DMS 273 (cell line): ENCODE measurements around the gene NKD1.

Source experiments
- DNase-seq: peaks from one replicate; lab custom pipeline; 2025; ENCODE audit not compliant: unreplicated experiment; lab: John Stamatoyannopoulos, UW

Gene NKD1

GRCh38 chr16:50683689-50684374, 135.6 kb downstream of the NKD1 start:
- DNase-seq, result no peak

DNA sequence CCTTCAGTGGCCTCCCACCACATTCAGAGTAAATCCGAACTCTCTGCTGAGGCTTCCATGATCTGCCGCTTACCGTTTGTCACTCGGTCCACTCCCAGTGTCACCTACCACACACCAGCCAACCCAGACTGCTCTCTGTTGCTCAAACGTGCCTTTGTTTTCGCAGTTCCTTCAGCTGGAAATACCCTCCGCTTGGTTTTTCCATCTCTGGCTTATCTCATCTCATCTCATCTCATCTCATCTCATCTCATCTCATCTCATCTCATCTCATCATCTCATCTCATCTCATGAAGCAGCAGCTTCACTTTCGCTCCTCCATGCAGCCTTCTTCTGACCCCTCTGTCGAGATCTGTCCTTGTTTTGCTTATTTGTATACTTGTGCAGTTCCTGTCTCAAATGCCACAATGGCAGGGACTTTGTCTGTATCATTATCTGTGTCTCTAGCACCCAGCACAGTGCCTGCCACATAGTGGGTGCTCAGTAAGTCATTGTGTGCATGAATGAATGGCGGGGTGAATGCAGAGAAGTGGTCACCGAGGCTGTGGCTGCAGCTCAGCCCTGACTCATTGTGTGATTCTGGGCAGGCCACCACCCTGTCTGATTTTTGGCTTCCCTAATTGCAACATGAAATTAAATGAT, 136.7 kb downstream of the NKD1 start:
- no peak for DNase-seq

- no peak for DNase-seq
Observed at GRCh38 chr16:50685462-50686063, 137.4 kb downstream of the NKD1 start.

DNA sequence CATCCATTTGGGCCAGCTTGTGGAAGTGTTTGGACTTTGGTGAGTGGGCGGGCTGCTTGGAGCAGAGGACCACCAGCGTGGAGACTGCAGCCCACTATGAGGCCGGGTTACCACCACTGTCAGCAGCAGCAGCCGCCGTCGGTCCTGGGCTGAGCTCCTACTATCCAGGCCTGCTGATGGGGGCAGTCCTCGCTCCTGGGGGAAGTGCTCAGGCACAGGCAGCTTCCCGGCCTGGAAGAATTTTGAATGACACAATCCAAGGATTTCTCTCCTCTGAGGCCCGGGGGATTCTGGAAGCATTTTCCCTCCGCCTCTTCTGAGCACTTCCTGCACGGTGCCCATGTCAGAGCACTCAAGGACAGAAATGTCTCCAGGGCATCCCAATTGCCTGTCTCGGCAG, 139.9 kb downstream of the NKD1 start:
- no peak for DNase-seq

DNA sequence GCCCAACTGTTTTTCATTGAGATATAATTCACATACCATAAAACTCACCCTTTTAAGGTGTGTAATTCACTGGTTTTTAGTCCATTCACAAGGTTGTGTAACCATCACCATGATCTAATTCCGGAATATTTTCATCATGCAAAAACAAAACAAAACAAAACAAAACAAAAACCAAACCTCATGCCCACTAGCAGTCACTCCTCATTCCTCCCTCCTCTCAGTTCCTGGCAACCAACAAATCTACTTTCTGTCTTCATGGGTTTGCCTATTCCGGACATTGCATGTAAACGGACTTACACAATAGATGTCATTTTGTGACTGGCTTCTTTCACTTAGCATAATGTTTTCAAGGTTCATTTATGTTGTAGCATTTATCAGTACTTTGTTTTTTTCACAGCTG, 140.7 kb downstream of the NKD1 start:
- DNase-seq, result no peak

GRCh38 chr16:50690177-50690576, 142.0 kb downstream of the NKD1 start:
- DNase-seq, result no peak

- no peak for DNase-seq
Observed at GRCh38 chr16:50692644-50692998, 144.4 kb downstream of the NKD1 start.

DNA sequence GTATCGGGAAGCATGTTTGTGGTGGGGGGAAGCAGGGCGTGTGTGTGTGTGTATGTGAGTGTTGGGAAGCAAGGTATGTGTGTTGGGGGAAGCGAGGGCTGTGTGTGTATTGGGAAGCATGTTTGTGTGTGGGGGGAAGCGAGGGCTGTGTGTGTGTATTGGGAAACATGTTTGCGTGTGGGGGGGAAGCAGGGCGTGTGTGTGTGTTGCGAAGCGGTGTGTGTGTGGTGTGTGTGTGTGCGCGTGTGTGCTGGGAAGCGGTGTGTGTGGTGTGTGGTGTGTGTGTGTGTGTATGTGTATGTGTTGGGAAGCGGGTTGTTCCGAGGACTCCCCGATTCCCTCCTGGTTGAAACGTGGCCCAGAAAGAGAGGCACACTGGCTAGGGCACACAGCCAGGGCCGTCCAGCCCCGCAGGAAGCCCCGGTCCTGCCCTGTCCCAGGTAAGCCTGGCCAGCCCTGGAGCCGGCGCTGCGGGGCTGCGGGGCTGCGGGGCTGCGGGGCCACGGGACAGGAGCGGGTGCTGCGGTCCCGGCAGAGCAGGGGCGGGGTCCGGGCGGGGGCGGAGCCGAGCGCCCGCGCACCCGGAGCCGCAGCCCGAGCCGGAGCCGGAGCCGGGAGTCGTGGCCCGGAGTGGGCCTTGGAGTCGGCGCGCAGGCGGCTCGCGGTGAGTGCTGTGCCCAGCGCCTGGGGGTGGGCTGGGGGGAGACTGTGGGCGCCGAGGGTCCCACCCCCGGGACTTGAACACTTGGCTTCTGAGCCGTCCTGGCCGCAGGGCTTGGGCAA, 145.0 kb downstream of the NKD1 start, which contains the start of gene NOD2:
TSS of gene NOD2 (plus strand) at position 608 of the 783 bp plus-strand sequence. CDS start 5,890 bp downstream, outside the sequence.
- peak; percentile 78 for DNase-seq

- DNase-seq, result no peak
Observed at GRCh38 chr16:50694206-50694605, 146.0 kb downstream of the NKD1 start.

DNA sequence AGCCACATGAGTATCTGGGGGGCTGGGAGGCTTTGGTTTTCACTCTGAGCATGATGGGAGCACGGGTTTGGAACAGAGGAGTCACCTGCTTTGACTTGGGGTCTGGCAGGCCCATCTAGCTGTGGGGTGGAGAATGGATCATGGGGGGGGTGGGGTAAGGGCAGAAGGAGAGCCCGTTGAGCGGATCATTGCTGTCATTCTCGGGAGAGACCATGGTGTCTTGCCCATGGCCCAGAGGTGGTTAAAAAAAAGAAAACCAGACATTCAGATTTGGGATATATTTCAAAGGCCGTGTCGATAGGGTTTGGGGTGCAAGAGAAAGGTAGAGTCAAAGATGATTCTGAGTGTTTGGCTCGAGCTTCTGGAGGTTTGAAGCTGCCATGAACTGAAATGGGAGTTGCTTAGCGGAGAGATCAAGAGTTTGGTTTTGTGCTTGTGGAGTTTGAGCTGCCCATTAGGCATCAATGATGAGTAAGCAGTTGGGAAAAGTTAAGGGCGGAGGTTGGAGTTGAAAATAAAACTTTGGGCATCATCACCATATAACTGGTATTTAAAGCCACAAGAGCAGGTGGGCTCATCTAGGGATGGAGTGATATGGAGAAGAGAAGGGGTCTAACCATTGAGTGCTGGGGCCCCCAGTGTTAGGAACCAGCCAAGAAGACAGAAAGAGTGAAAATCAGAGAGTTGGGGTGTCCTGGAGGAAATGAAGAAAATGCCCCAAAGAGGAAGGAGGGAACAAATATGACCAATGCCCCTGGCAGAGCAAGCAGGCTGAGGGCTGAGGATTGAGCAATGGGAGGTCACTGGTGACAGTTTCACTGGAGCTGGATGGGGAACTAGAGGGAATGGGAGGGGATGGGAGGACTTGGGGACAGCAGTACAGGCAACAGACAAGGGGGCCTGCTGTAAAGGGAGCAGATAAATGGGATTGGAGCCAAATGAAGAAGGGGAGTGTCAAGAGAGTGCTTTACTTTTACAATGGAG, 147.1 kb downstream of the NKD1 start:
- DNase-seq, result no peak

- no peak for DNase-seq
Observed at GRCh38 chr16:50696126-50696525, 147.9 kb downstream of the NKD1 start.

- peak; percentile 69 for DNase-seq
Observed at GRCh38 chr16:50696575-50697420, 148.6 kb downstream of the NKD1 start.

DNA sequence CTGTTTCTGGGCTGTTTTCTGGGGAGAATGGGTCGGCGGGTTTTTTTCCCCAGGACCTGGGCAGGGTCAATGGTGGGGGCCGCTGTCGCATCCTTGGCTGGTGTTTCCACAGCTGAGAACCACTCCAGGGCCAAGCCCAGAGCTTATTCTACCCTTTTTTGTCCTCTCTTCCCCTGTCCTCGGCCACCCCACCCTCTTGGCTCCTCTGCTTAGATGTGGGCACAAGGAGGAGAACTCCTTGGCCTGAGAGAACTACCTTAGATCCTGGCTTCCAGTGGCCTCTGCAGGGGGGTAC, 149.2 kb downstream of the NKD1 start:
- no peak for DNase-seq

GRCh38 chr16:50697881-50698767, 149.9 kb downstream of the NKD1 start:
- peak; percentile 40 for DNase-seq
